Keratinocyte (primary cell): ENCODE measurements around the gene DCLK1. TPM values are rescaled to one million over a fixed set of nuclear protein-coding genes. Genes with fewer than 3 reads are reported as not detected.

Experiments used
- DNase-seq: peaks from one replicate; pipeline ENCODE4 v3.0.0-alpha.2; 2011; ENCODE audit warnings: low read depth, missing footprints, low spot score
- FAIRE-seq: peaks from 2 replicates; lab custom pipeline; 2011; peaks lifted over from hg19 to GRCh38; lab: Jason Lieb, UNC
- H2AFZ ChIP-seq: 2 replicates; pipeline ENCODE4 v1.6.0; 2012; ENCODE audit warnings: low read length, control low read depth, inconsistent platforms; ENCODE audit not compliant: control insufficient read depth
- H3K27ac ChIP-seq: 2 replicates; pipeline ENCODE4 v1.5.1; 2011; ENCODE audit warnings: low read length; ENCODE audit not compliant: control insufficient read depth, insufficient read depth
- H3K27me3 ChIP-seq: 3 replicates; pipeline ENCODE4 v1.6.0; 2011; ENCODE audit warnings: low read length; ENCODE audit not compliant: control insufficient read depth, insufficient read depth; ENCODE audit errors: extremely low read depth
- H3K36me3 ChIP-seq, 2 experiments: 2 replicates in 1 of 2; 3 replicates in 1 of 2; pipeline ENCODE4 v1.5.1; 2011; ENCODE audit warnings: low read length in 2 of 2, mild to moderate bottlenecking in 1 of 2; ENCODE audit not compliant: control insufficient read depth in 2 of 2, insufficient read depth in 2 of 2; ENCODE audit errors: extremely low read depth in 1 of 2
- H3K4me1 ChIP-seq: 3 replicates; pipeline ENCODE4 v1.5.1; 2011; ENCODE audit warnings: low read length; ENCODE audit not compliant: control insufficient read depth, insufficient read depth; ENCODE audit errors: extremely low read depth
- H3K4me2 ChIP-seq: 3 replicates; pipeline ENCODE4 v1.6.0; 2011; ENCODE audit warnings: low read depth, low read length; ENCODE audit not compliant: control insufficient read depth, insufficient read depth; ENCODE audit errors: extremely low read depth
- H3K4me3 ChIP-seq, 3 experiments: fragments of 200-600 bp in 1 of 3; sonication (generic) in 1 of 3; 2 replicates in 2 of 3; 3 replicates in 1 of 3; pipeline ENCODE4 v1.5.1; 2011 to 2016; ENCODE audit warnings: low read length in 3 of 3, mild to moderate bottlenecking in 3 of 3, control low read depth in 2 of 3, inconsistent platforms in 1 of 3, low read depth in 1 of 3, mixed read lengths in 1 of 3, mixed run types in 1 of 3, moderate library complexity in 1 of 3; ENCODE audit not compliant: control insufficient read depth in 2 of 3, insufficient read depth in 2 of 3; ENCODE audit errors: extremely low read depth in 1 of 3
- H3K79me2 ChIP-seq: 2 replicates; pipeline ENCODE4 v1.6.0; 2012; ENCODE audit warnings: low read length; ENCODE audit not compliant: control insufficient read depth, insufficient read depth
- H3K9ac ChIP-seq: 3 replicates; pipeline ENCODE4 v1.6.0; 2011; ENCODE audit warnings: low read length; ENCODE audit not compliant: control insufficient read depth, insufficient read depth; ENCODE audit errors: extremely low read depth
- H3K9me1 ChIP-seq: 3 replicates; pipeline ENCODE4 v1.6.0; 2011; ENCODE audit warnings: low read length; ENCODE audit not compliant: control insufficient read depth, insufficient read depth; ENCODE audit errors: extremely low read depth
- H3K9me3 ChIP-seq: 2 replicates; pipeline ENCODE4 v1.5.1; 2012; ENCODE audit warnings: low read depth, low read length; ENCODE audit not compliant: control insufficient read depth
- H4K20me1 ChIP-seq: 3 replicates; pipeline ENCODE4 v1.6.0; 2011; ENCODE audit warnings: low read length; ENCODE audit not compliant: control insufficient read depth, insufficient read depth; ENCODE audit errors: extremely low read depth
- CTCF ChIP-seq, 3 experiments: IDR thresholded peaks in 1 of 3; conservative IDR thresholded peaks in 1 of 3; optimal IDR thresholded peaks in 1 of 3; 2 replicates in 2 of 3; 3 replicates in 1 of 3; pipeline versions ENCODE3 to v1.5.1; 2011; ENCODE audit warnings: low read length in 3 of 3, mild to moderate bottlenecking in 3 of 3, moderate library complexity in 2 of 3, control low read depth in 1 of 3, inconsistent platforms in 1 of 3; ENCODE audit not compliant: insufficient read depth in 2 of 3; ENCODE audit errors: extremely low read depth in 1 of 3
- EZH2 ChIP-seq: IDR thresholded peaks from one replicate; pipeline ENCODE4 v1.6.1; 2012; ENCODE audit warnings: inconsistent platforms, mild to moderate bottlenecking, low read length, moderate library complexity
- dilution Hi-C: fragments of 300-500 bp; cut with MboI; formaldehyde crosslinking; loops from one replicate; pipeline ENCODE4 v1.7.0; 2020; ENCODE audit warnings: low sequenced_read_pairs; ENCODE audit not compliant: extremely low pct_ligation_motif_present
- polyA plus RNA-seq, 5 experiments: library from polyadenylated mRNA; depleted of rRNA in 3 of 5; stranded (reverse) in 3 of 5; stranded (forward) in 1 of 5; unstranded in 1 of 5; fragments of >200 nt; gene quantifications; 1 replicate in 1 of 5; 2 replicates in 3 of 5; 3 replicates in 1 of 5; pipeline versions ENCODE4 v1.2.1 to v1.2.3, GENCODE V29; 2011 to 2012; ENCODE audit warnings: missing spikeins in 2 of 5, low read depth in 1 of 5, low replicate concordance in 1 of 5

The DCLK1 gene
- polyA plus RNA-seq, 1 donor (not counting 4 experiments of a cell fraction or from before 2014, with no cell fraction given) = 0.04 TPM

- dilution Hi-C loops = no loop called here
- H3K9me3 ChIP-seq = peaks cover 3% of the 10 kb centered on the region
- no peaks in the 10 kb centered on the region for H3K27me3 ChIP-seq
- TF ChIP-seq CTCF (optimal IDR thresholded peaks at IDR 0.05 in 1 of 3, IDR thresholded peaks at IDR 0.05 in 1 of 3, conservative IDR thresholded peaks at IDR 0.05 in 1 of 3; ENCODE audit: extremely low read depth in 1 of 3, insufficient read depth in 2 of 3, low read length in 3 of 3) (no peak), EZH2 (no peak)
- DNase-seq (no peak), FAIRE-seq (no peak)
- no peak overlapping the region for H3K9ac ChIP-seq
- no peaks in the 10 kb centered on the region for H4K20me1 ChIP-seq
- no peak overlapping the region for H3K27ac ChIP-seq
- no peaks in the 10 kb centered on the region for H3K4me1 ChIP-seq
- H3K4me2 ChIP-seq = no peak overlapping the region
- H3K4me3 ChIP-seq = no peak overlapping the region
- H3K36me3 ChIP-seq = no peaks in the 10 kb centered on the region
- no peaks in the 10 kb centered on the region for H3K79me2 ChIP-seq
- H2AFZ ChIP-seq = no peak overlapping the region
- no peaks in the 10 kb centered on the region for H3K9me1 ChIP-seq
Measured at GRCh38 chr13:35771898-35772297, 359.3 kb downstream of the DCLK1 start.

- no peaks in the 10 kb centered on the region for H3K9me1 ChIP-seq
- no peak overlapping the region for H3K4me2 ChIP-seq
- H4K20me1 ChIP-seq = no peaks in the 10 kb centered on the region
- TF ChIP-seq CTCF (optimal IDR thresholded peaks at IDR 0.05 in 1 of 3, IDR thresholded peaks at IDR 0.05 in 1 of 3, conservative IDR thresholded peaks at IDR 0.05 in 1 of 3; ENCODE audit: extremely low read depth in 1 of 3, insufficient read depth in 2 of 3, low read length in 3 of 3) = no peak
- no peak for TF ChIP-seq EZH2
- no peaks in the 10 kb centered on the region for H3K36me3 ChIP-seq
- peaks cover 3% of the 10 kb centered on the region for H3K9me3 ChIP-seq
- H3K27me3 ChIP-seq = no peaks in the 10 kb centered on the region
- dilution Hi-C loops = no loop called here
- H3K4me3 ChIP-seq = no peak overlapping the region
- no peak overlapping the region for H3K27ac ChIP-seq
- no peak overlapping the region for H2AFZ ChIP-seq
- FAIRE-seq (no peak), DNase-seq (no peak)
- no peaks in the 10 kb centered on the region for H3K4me1 ChIP-seq
- no peak overlapping the region for H3K9ac ChIP-seq
- no peaks in the 10 kb centered on the region for H3K79me2 ChIP-seq
Measured at GRCh38 chr13:35770756-35771297, 360.4 kb downstream of the DCLK1 start.
